ENCODE data around the gene PTTG1IP. TPM values are rescaled to one million over a fixed set of nuclear protein-coding genes. Genes with fewer than 3 reads are reported as not detected.

PTTG1IP gene
- total RNA-seq, 4 donors from 2014 or later, result 108 to 202 (median 146) TPM

DNA sequence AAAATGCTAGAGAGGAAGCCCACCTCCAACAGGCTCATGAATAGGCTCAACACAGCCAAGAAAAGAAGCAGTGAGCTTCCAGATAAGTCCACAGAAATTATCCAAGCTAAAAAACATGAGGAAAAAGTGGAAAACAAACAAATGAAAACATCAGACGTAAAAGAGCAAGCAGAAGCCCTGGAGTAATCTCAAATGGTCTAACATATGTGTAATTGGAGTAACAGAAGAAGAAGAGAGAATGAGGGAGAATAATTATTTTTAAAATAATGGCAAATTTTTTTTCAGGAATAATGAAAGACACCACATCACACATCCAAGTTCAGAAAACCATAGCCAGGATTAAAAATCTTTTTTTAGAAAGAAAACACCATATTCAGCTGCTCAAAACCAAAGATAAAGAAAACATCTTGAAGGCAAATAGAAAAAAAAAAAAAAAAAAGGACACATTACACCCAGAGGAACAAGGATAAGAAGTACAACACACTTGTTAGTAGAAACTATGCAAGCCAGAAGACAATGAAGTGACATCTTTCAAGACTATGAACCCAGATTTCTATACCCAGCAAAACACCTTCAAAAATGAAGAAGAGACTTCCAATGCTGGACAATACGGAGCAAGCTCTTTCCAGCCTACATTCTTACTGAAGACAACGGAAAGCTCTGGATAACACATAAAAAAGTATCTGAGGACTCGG, 45.0 kb downstream of the PTTG1IP start:
- H3K9me3 ChIP-seq, result no peaks in the 10 kb centered on the region
- TF ChIP-seq, protein P1, sequence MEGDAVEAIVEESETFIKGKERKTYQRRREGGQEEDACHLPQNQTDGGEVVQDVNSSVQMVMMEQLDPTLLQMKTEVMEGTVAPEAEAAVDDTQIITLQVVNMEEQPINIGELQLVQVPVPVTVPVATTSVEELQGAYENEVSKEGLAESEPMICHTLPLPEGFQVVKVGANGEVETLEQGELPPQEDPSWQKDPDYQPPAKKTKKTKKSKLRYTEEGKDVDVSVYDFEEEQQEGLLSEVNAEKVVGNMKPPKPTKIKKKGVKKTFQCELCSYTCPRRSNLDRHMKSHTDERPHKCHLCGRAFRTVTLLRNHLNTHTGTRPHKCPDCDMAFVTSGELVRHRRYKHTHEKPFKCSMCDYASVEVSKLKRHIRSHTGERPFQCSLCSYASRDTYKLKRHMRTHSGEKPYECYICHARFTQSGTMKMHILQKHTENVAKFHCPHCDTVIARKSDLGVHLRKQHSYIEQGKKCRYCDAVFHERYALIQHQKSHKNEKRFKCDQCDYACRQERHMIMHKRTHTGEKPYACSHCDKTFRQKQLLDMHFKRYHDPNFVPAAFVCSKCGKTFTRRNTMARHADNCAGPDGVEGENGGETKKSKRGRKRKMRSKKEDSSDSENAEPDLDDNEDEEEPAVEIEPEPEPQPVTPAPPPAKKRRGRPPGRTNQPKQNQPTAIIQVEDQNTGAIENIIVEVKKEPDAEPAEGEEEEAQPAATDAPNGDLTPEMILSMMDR (IDR thresholded peaks at IDR 0.05), result no peak
- no peak for TF ChIP-seq POLR2A (IDR thresholded peaks at IDR 0.05)
- no peak for DNase-seq
- no peak overlapping the region for H3K4me3 ChIP-seq
- H3K27ac ChIP-seq, result no peak overlapping the region
- no peaks in the 10 kb centered on the region for H3K36me3 ChIP-seq
- intact Hi-C loops (cut with DNase I; ENCODE audit: low total_unique reads), result no loop called here
- H3K4me1 ChIP-seq, result no peaks in the 10 kb centered on the region
- H3K27me3 ChIP-seq, result no peaks in the 10 kb centered on the region

DNA sequence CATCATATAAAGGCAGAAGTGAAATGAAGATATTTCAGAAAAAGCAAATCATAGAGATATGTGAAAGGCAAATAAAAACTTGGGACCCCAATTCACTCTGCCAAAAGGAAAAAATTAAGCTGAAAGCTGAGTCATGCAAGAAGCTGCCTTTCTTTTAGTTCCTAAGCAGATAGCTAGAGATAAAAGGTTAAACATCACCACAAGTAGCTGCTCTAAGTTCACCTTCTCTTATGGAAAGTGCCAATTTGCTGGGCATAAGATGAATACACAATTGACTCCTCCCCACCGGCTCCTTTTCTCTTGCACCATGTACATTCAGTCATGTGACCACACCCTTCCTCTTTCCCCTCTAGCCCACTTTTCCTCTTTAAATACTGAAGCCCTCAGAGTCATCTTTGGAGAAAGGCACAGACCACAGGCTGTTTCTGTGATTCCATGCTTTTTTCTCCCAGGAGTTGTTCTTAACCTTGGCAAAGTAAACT, 50.3 kb downstream of the PTTG1IP start:
- TF ChIP-seq, protein P1 (IDR thresholded peaks at IDR 0.05), result no peak
- TF ChIP-seq POLR2A (IDR thresholded peaks at IDR 0.05), result no peak
- Histone ChIP-seq H3K4me1 (peaks cover 0 to 5% of the 10 kb centered on the region in 2 donors), H3K9me3 (peaks cover 0 to 8% of the 10 kb centered on the region in 2 donors)

DNA sequence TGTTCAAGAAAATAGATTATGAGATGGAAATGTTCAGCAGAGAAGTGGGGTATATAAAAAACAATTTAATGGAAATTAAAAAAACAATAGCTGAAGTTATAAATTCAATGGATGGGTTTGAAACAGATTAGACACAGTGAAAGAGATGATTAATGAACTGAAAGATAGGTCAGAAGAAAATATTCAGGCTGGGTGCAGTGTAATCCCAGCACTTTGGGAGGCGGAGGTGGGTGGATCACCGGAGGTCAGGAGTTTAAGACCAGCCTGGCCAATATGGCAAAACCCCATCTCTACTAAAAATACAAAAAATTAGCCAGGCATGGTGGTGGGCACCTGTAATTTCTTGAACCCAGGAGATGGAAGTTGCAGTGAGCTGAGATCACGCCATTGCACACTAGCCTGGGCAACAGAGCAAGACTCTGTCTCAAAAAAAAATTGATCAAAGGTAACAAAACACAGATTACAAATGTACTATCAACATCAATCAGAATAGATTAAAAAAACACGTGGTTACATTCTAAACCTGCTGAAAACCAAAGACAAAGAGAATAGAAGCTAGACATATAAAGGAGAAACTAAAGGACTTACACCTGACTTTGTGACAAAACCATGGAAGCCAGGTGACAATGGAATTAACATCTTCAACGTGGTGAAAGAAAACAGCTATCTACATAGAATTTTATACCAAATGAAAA, 50.9 kb downstream of the PTTG1IP start:
- Histone ChIP-seq H3K36me3 (no peaks in the 10 kb centered on the region), H3K27ac (no peak overlapping the region), H3K4me1 (peaks cover 0 to 5% of the 10 kb centered on the region in 2 donors), H3K4me3 (no peak overlapping the region), H3K27me3 (no peaks in the 10 kb centered on the region), H3K9me3 (peaks cover 0 to 8% of the 10 kb centered on the region in 2 donors)
- TF ChIP-seq, protein P1 (IDR thresholded peaks at IDR 0.05), result no peak
- no peak for TF ChIP-seq POLR2A (IDR thresholded peaks at IDR 0.05)
- DNase-seq, result no peak
- intact Hi-C loops (cut with DNase I; ENCODE audit: low total_unique reads), result no loop called here

More for the DNA sequence above, 50.3 kb downstream of the PTTG1IP start:
- intact Hi-C loops (cut with DNase I; ENCODE audit: low total_unique reads), result no loop called here
- Histone ChIP-seq H3K27ac (no peak overlapping the region), H3K4me3 (no peak overlapping the region), H3K27me3 (no peaks in the 10 kb centered on the region), H3K36me3 (no peaks in the 10 kb centered on the region)
- no peak for DNase-seq

DNA sequence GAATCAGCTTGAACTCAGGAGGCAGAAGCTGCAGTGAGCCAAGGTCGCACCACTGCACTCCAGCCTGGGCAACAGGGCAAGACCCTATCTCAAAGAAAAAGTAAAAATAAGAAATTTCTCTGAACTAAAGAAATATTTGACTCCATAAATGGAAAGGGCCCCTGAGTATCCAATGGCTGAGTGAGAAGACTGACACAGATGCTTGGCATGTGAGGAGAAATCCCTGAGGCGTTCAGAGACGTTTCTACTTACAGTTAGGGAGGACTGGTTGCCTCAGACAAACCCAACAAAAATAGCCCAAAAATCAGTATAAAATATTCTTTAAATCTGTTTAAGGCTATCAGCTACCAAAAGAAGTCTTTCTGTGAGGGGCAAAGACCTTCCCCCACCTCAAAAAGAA, 52.6 kb downstream of the PTTG1IP start:
- intact Hi-C loops (cut with DNase I; ENCODE audit: low total_unique reads), result no loop called here
- H3K36me3 ChIP-seq, result no peaks in the 10 kb centered on the region
- H3K27ac ChIP-seq, result no peak overlapping the region
- H3K4me1 ChIP-seq, result peaks cover 0 to 9% of the 10 kb centered on the region in 2 donors
- peaks cover 0 to 8% of the 10 kb centered on the region in 2 donors for H3K9me3 ChIP-seq
- no peak for DNase-seq
- TF ChIP-seq, protein P1 (IDR thresholded peaks at IDR 0.05), result no peak
- no peak for TF ChIP-seq POLR2A (IDR thresholded peaks at IDR 0.05)
- H3K27me3 ChIP-seq, result no peaks in the 10 kb centered on the region
- H3K4me3 ChIP-seq, result no peak overlapping the region

Measured in uterus (tissue), 4 donors.